PFSK-1 (cell line): ENCODE data around the gene NUDT3. TPM values are rescaled to one million over a fixed set of nuclear protein-coding genes. Genes with fewer than 3 reads are reported as not detected.

Source experiments
- FOXP2 ChIP-seq: optimal IDR thresholded peaks from 2 replicates; pipeline ENCODE3; 2011; ENCODE audit warnings: borderline replicate concordance, control low read depth, inconsistent platforms; ENCODE audit not compliant: insufficient read depth; ENCODE audit errors: extremely low read length, extremely low read depth
- POLR2AphosphoS5 ChIP-seq: IDR thresholded peaks from 2 replicates; pipeline ENCODE4 v1.6.1; 2012; ENCODE audit warnings: low read depth, mild to moderate bottlenecking, control low read depth, low read length, moderate library complexity
- REST ChIP-seq, 2 experiments: IDR thresholded peaks; 2 replicates each; pipeline versions ENCODE4 v1.6.1 to v1.8.0; 2011 to 2012; ENCODE audit warnings: low read depth in 2 of 2, low read length in 2 of 2, control low read depth in 1 of 2, inconsistent platforms in 1 of 2, mild to moderate bottlenecking in 1 of 2, moderate library complexity in 1 of 2; ENCODE audit not compliant: insufficient read depth in 1 of 2
- SIN3A ChIP-seq: IDR thresholded peaks from 2 replicates; pipeline ENCODE4 v1.6.1; 2012; ENCODE audit warnings: mild to moderate bottlenecking, low read length, moderate library complexity, borderline replicate concordance; ENCODE audit not compliant: insufficient read depth
- TAF1 ChIP-seq: IDR thresholded peaks from 2 replicates; pipeline ENCODE4 v1.6.1; 2012; ENCODE audit warnings: low read length, control low read depth, borderline replicate concordance; ENCODE audit not compliant: insufficient read depth
- polyA plus RNA-seq: library from polyadenylated mRNA; unstranded; fragments of >200 nt; gene quantifications from one replicate; pipeline ENCODE4 v1.2.1, GENCODE V29; 2012; ENCODE audit warnings: low read depth, missing spikeins; ENCODE audit not compliant: insufficient read length

Gene NUDT3
- 13.1 TPM for polyA plus RNA-seq

- TF ChIP-seq TAF1 (peak; percentile 75; the same call in 1 of the 2 replicates), SIN3A (no peak), REST (IDR thresholded peaks at IDR 0.05; ENCODE audit: insufficient read depth in 1 of 2, low read depth in 2 of 2, low read length in 2 of 2) (0 out of 4 replicates have a peak, but pooled peaks of 1 of the 2 experiments have one; percentile 22), POLR2AphosphoS5 (no peak), FOXP2 (peak; percentile 98)
Observed at GRCh38 chr6:34392497-34393190, at the start of gene NUDT3. TSS of gene NUDT3 (minus strand) at chr6:34392669. CDS start at chr6:34392362, 307 bp downstream.

GRCh38 chr6:34441526-34441925 is 49.1 kb upstream of the NUDT3 start:
- TF ChIP-seq REST (IDR thresholded peaks at IDR 0.05; ENCODE audit: insufficient read depth in 1 of 2, low read depth in 2 of 2, low read length in 2 of 2) (no peak), SIN3A (no peak), TAF1 (no peak), POLR2AphosphoS5 (no peak), FOXP2 (no peak)

GRCh38 chr6:34439442-34439841 is 47.0 kb upstream of the NUDT3 start:
- TF ChIP-seq POLR2AphosphoS5 (no peak), TAF1 (no peak), SIN3A (no peak)

GRCh38 chr6:34438705-34439104 is 46.2 kb upstream of the NUDT3 start:
- TF ChIP-seq REST (IDR thresholded peaks at IDR 0.05; ENCODE audit: insufficient read depth in 1 of 2, low read depth in 2 of 2, low read length in 2 of 2), result no peak
- TF ChIP-seq TAF1, result no peak
- TF ChIP-seq FOXP2, result no peak
- TF ChIP-seq SIN3A, result no peak
- TF ChIP-seq POLR2AphosphoS5, result no peak

- TF ChIP-seq POLR2AphosphoS5, result no peak
- TF ChIP-seq REST (IDR thresholded peaks at IDR 0.05; ENCODE audit: insufficient read depth in 1 of 2, low read depth in 2 of 2, low read length in 2 of 2), result no peak
- no peak for TF ChIP-seq FOXP2
- TF ChIP-seq TAF1, result no peak
- no peak for TF ChIP-seq SIN3A
Observed at GRCh38 chr6:34437644-34437970, 45.1 kb upstream of the NUDT3 start.
